CD14-positive monocyte (primary cell): ENCODE data around the gene RNF19B. TPM values are rescaled to one million over a fixed set of nuclear protein-coding genes. Genes with fewer than 3 reads are reported as not detected.

Experiments used
- DNase-seq, 3 donors: peaks; one replicate each; pipeline ENCODE4 v3.0.0-alpha.2; 2011 to 2022
- H2AFZ ChIP-seq: 2 replicates; pipeline ENCODE4 v1.6.0; 2012; ENCODE audit warnings: mild to moderate bottlenecking, low read depth, low read length, inconsistent platforms; ENCODE audit not compliant: insufficient read depth, poor library complexity, severe bottlenecking
- H3K27ac ChIP-seq, 2 donors: 1 replicate in 1 of 2; 2 replicates in 1 of 2; pipeline ENCODE4 v1.5.1; 2012 to 2013; ENCODE audit warnings: low read length in 2 of 2, control low read depth in 1 of 2, inconsistent platforms in 1 of 2, low read depth in 1 of 2, mild to moderate bottlenecking in 1 of 2
- H3K27me3 ChIP-seq, 2 donors: one replicate each; pipeline versions ENCODE4 v1.6.0 to v1.6.1; 2011 to 2013; ENCODE audit warnings: low read length in 2 of 2; ENCODE audit not compliant: control insufficient read depth in 2 of 2, insufficient read depth in 2 of 2
- H3K36me3 ChIP-seq, 2 donors: replicated peaks in 1 of 2; 1 replicate in 1 of 2; 2 replicates in 1 of 2; pipeline versions ENCODE4 v1.5.1 to v1.6.1; 2012 to 2013; ENCODE audit warnings: low read length in 2 of 2, control low read depth in 1 of 2, inconsistent platforms in 1 of 2, mild to moderate bottlenecking in 1 of 2; ENCODE audit not compliant: insufficient read depth in 2 of 2, control insufficient read depth in 1 of 2
- H3K4me1 ChIP-seq, 2 donors: 1 replicate in 1 of 2; 2 replicates in 1 of 2; pipeline versions ENCODE4 v1.5.1 to v1.6.1; 2012 to 2013; ENCODE audit warnings: low read length in 2 of 2, control low read depth in 1 of 2, inconsistent platforms in 1 of 2, mild to moderate bottlenecking in 1 of 2, moderate library complexity in 1 of 2; ENCODE audit not compliant: insufficient read depth in 2 of 2, control insufficient read depth in 1 of 2
- H3K4me2 ChIP-seq: replicated peaks from 2 replicates; pipeline ENCODE3; 2012; ENCODE audit warnings: low read length, moderate library complexity, mild to moderate bottlenecking; ENCODE audit not compliant: poor library complexity, severe bottlenecking; ENCODE audit errors: extremely low read depth
- H3K4me3 ChIP-seq, 3 experiments: fragments of 200-600 bp in 1 of 3; sonication (generic) in 1 of 3; replicated peaks in 1 of 3; 1 replicate in 2 of 3; 2 replicates in 1 of 3; pipeline ENCODE4 v1.5.1; 2011 to 2013; ENCODE audit warnings: low read length in 3 of 3, mild to moderate bottlenecking in 3 of 3, control low read depth in 2 of 3, low read depth in 2 of 3, inconsistent platforms in 1 of 3, moderate library complexity in 1 of 3
- H3K79me2 ChIP-seq: 2 replicates; pipeline ENCODE4 v1.6.0; 2012; ENCODE audit warnings: mild to moderate bottlenecking, control low read depth, inconsistent platforms, low read length, moderate library complexity; ENCODE audit not compliant: insufficient read depth
- H3K9ac ChIP-seq: 2 replicates; pipeline ENCODE4 v1.6.0; 2017; ENCODE audit warnings: low read length, mild to moderate bottlenecking; ENCODE audit not compliant: insufficient read depth, poor library complexity, severe bottlenecking
- H3K9me3 ChIP-seq, 2 donors: replicated peaks in 1 of 2; 1 replicate in 1 of 2; 2 replicates in 1 of 2; pipeline versions ENCODE4 v1.5.1 to v1.6.1; 2012 to 2013; ENCODE audit warnings: low read length in 2 of 2, control low read depth in 1 of 2; ENCODE audit not compliant: control insufficient read depth in 1 of 2, insufficient read depth in 1 of 2
- H4K20me1 ChIP-seq: 2 replicates; pipeline ENCODE4 v1.6.0; 2012; ENCODE audit warnings: mild to moderate bottlenecking, low read length, control low read depth, moderate library complexity; ENCODE audit not compliant: insufficient read depth
- H3K27ac Mint-ChIP-seq, 7 donors: one replicate each; pipeline ENCODE4 v1.8.0; 2020; ENCODE audit warnings: mild to moderate bottlenecking in 7 of 7, mixed read lengths in 7 of 7, moderate library complexity in 6 of 7, inconsistent platforms in 2 of 7
- H3K27me3 Mint-ChIP-seq, 3 donors: one replicate each; pipeline ENCODE4 v1.8.0; 2021 to 2022; ENCODE audit warnings: low read depth in 3 of 3, mild to moderate bottlenecking in 3 of 3, mixed read lengths in 3 of 3, moderate library complexity in 3 of 3, inconsistent platforms in 1 of 3
- H3K36me3 Mint-ChIP-seq, 2 donors: one replicate each; pipeline ENCODE4 v1.8.0; 2020; ENCODE audit warnings: mixed read lengths in 2 of 2, inconsistent platforms in 1 of 2, mild to moderate bottlenecking in 1 of 2
- H3K4me1 Mint-ChIP-seq: one replicate; pipeline ENCODE4 v1.8.0; 2020; ENCODE audit warnings: mild to moderate bottlenecking, mixed read lengths
- H3K4me3 Mint-ChIP-seq, 2 donors: one replicate each; pipeline ENCODE4 v1.8.0; 2020; ENCODE audit warnings: mild to moderate bottlenecking in 2 of 2, mixed read lengths in 2 of 2, moderate library complexity in 1 of 2
- H3K9me3 Mint-ChIP-seq, 7 donors: one replicate each; pipeline ENCODE4 v1.8.0; 2020 to 2022; ENCODE audit warnings: mixed read lengths in 7 of 7, mild to moderate bottlenecking in 6 of 7, moderate library complexity in 6 of 7, inconsistent platforms in 2 of 7
- CTCF ChIP-seq: fragments of 200-600 bp; IDR thresholded peaks from one replicate; pipeline ENCODE4 v1.8.0; 2022; ENCODE audit warnings: antibody characterized with exemption, mild to moderate bottlenecking
- whole genome bisulfite sequencing: methylation state at CpG from one replicate; pipeline ENCODE4 v1.1.5; 2013; ENCODE audit warnings: missing lambda C conversion rate; ENCODE audit not compliant: insufficient coverage; 5-methylcytosine and 5-hydroxymethylcytosine counted together
- intact Hi-C, 2 donors: fragments of 100-400 bp; cut with micrococcal nuclease; formaldehyde crosslinking; loops; one replicate each; pipeline versions ENCODE4 v1.15.0 to v1.15.1; 2023
- polyA plus RNA-seq, 3 donors: library from polyadenylated mRNA; depleted of rRNA in 1 of 3; unstranded in 2 of 3; stranded (reverse) in 1 of 3; fragments of 300-500 nt in 2 of 3; fragments of >200 nt in 1 of 3; fragmentation: Illumina TruSeq in 2 of 3; gene quantifications; 1 replicate in 2 of 3; 2 replicates in 1 of 3; pipeline ENCODE4 v1.2.3, GENCODE V29; 2012 to 2021

Gene RNF19B
- polyA plus RNA-seq, 3 donors = 4.1 to 106 (median 5.8) TPM

- peaks cover 0 to 9% (median 2%) of the 10 kb centered on the region in 3 donors for H3K27me3 Mint-ChIP-seq
- no peaks in the 10 kb centered on the region for H3K27me3 ChIP-seq
- peak overlapping the region; percentile 93 for H3K9ac ChIP-seq
- no peaks in the 10 kb centered on the region for H3K36me3 ChIP-seq
- peaks cover 3% of the 10 kb centered on the region for H3K79me2 ChIP-seq
- H2AFZ ChIP-seq = no peak overlapping the region
- peak overlapping the region; percentile 99 to 100 (median 100) for H3K27ac Mint-ChIP-seq
- intact Hi-C loops = loop anchor here in 1 of 2 donors (5.0 kb wide), 1 partner anchor 41 kb away; no protein-coding TSS in a partner anchor
- DNase-seq = peak in 1 of 3 donors; percentile 37
- peaks cover 8 to 10% of the 10 kb centered on the region in 2 donors for H3K36me3 Mint-ChIP-seq
- peak overlapping the region; percentile 50 for H3K4me2 ChIP-seq
- no peaks in the 10 kb centered on the region for H3K9me3 ChIP-seq
- no peaks in the 10 kb centered on the region for H4K20me1 ChIP-seq
- H3K4me3 Mint-ChIP-seq = no peak overlapping the region
- H3K4me1 ChIP-seq = peaks cover 96 to 100% of the 10 kb centered on the region in 2 donors
- H3K9me3 Mint-ChIP-seq = peaks cover 0 to 2% (median 0%) of the 10 kb centered on the region in 7 donors
- peaks cover 92% of the 10 kb centered on the region for H3K4me1 Mint-ChIP-seq
- WGBS = 100% methylated on average over 2 of the region's 5 CpGs
- no peak for TF ChIP-seq CTCF
- H3K27ac ChIP-seq = peak overlapping the region; percentile 97 to 100
- H3K4me3 ChIP-seq = peak overlapping the region in 1 of 3 experiments; percentile 48
Measured at GRCh38 chr1:32991386-32991785, 26.8 kb upstream of the RNF19B start.

GRCh38 chr1:32990887-32991286, 26.3 kb upstream of the RNF19B start:
- WGBS = no CpG with 5 or more reads among the region's 5 CpGs
- peak overlapping the region in 1 of 3 experiments; percentile 7 for H3K4me3 ChIP-seq
- H3K36me3 ChIP-seq = no peaks in the 10 kb centered on the region
- H2AFZ ChIP-seq = no peak overlapping the region
- peak overlapping the region; percentile 99 to 100 (median 100) for H3K27ac Mint-ChIP-seq
- H3K9me3 Mint-ChIP-seq = peaks cover 0 to 2% (median 0%) of the 10 kb centered on the region in 7 donors
- no peak for DNase-seq
- peaks cover 3% of the 10 kb centered on the region for H3K79me2 ChIP-seq
- H3K4me1 ChIP-seq = peaks cover 95 to 100% of the 10 kb centered on the region in 2 donors
- intact Hi-C loops = loop anchor here in 1 of 2 donors (5.0 kb wide), 1 partner anchor 41 kb away; no protein-coding TSS in a partner anchor
- no peaks in the 10 kb centered on the region for H4K20me1 ChIP-seq
- peaks cover 0 to 9% (median 2%) of the 10 kb centered on the region in 3 donors for H3K27me3 Mint-ChIP-seq
- no peaks in the 10 kb centered on the region for H3K27me3 ChIP-seq
- H3K36me3 Mint-ChIP-seq = peaks cover 11 to 12% of the 10 kb centered on the region in 2 donors
- H3K27ac ChIP-seq = peak overlapping the region; percentile 97 to 100
- H3K4me2 ChIP-seq = no peak overlapping the region
- peak overlapping the region; percentile 37 for H3K9ac ChIP-seq
- no peak overlapping the region for H3K4me3 Mint-ChIP-seq
- H3K4me1 Mint-ChIP-seq = peaks cover 93% of the 10 kb centered on the region
- no peaks in the 10 kb centered on the region for H3K9me3 ChIP-seq
- TF ChIP-seq CTCF = no peak
